ENCODE results near the gene PLN. TPM values are rescaled to one million over a fixed set of nuclear protein-coding genes. Genes with fewer than 3 reads are reported as not detected.

The PLN gene
- polyA plus RNA-seq, 1 of the 3 experiments (the other 2 are of a cell fraction) = not detected

- H3K4me2 ChIP-seq = no peak overlapping the region
- no peaks in the 10 kb centered on the region for H3K9me3 ChIP-seq
- no peaks in the 10 kb centered on the region for H3K36me3 ChIP-seq (replicated peaks in 1 of 2; ENCODE audit: control insufficient read depth in 1 of 2, insufficient read depth in 2 of 2, low read length in 1 of 2)
- no peak overlapping the region for H3K4me3 ChIP-seq (ENCODE audit: low read depth in 2 of 2, low read length in 1 of 2)
- CTCF ChIA-PET = interaction anchor here (0.9 kb wide), 1 partner anchor 35 kb away, joined by 3 read pairs; no protein-coding TSS in a partner anchor
- no peaks in the 10 kb centered on the region for H3K27me3 ChIP-seq (ENCODE audit: insufficient read depth)
- H3F3A ChIP-seq (replicated peaks; ENCODE audit: insufficient read depth) = no peaks in the 10 kb centered on the region
- POLR2A ChIA-PET = no interaction called here
- H3K9me2 ChIP-seq = no peaks in the 10 kb centered on the region
- DNase-seq = no peak
- no peaks in the 10 kb centered on the region; a peak in 1 of 4 replicates for H3K4me1 ChIP-seq (ENCODE audit: control insufficient read depth in 1 of 2, insufficient read depth in 2 of 2, low read depth in 1 of 2, low read length in 1 of 2)
- no peak overlapping the region for H2AFZ ChIP-seq (ENCODE audit: low read depth)
- WGBS (ENCODE audit: low lambda C conversion rate) = 92% methylated on average over 5 of the region's 5 CpGs
- no peak overlapping the region for H3K27ac ChIP-seq (ENCODE audit: low read depth in 2 of 2, low read length in 1 of 2)
- no peaks in the 10 kb centered on the region for H4K20me1 ChIP-seq (ENCODE audit: insufficient read depth)
- TF ChIP-seq MEF2A (IDR thresholded peaks at IDR 0.05; ENCODE audit: borderline replicate concordance, low read depth) (no peak), RXRA (IDR thresholded peaks at IDR 0.05; ENCODE audit: borderline replicate concordance, low read depth) (no peak), REST (IDR thresholded peaks at IDR 0.05; ENCODE audit: low read depth, low read length) (no peak), USF1 (IDR thresholded peaks at IDR 0.05; ENCODE audit: borderline replicate concordance, low read depth) (no peak), ZBTB33 (IDR thresholded peaks at IDR 0.05; ENCODE audit: borderline replicate concordance, low read depth) (no peak), FOXJ3 (CRISPR knock-in tag; IDR thresholded peaks at IDR 0.05) (no peak), FOXM1 (IDR thresholded peaks at IDR 0.05; ENCODE audit: low read depth) (no peak), RFX5 (IDR thresholded peaks at IDR 0.05; ENCODE audit: low read length) (no peak), TAF1 (IDR thresholded peaks at IDR 0.05; ENCODE audit: borderline replicate concordance, low read depth, low read length) (no peak), EZH2phosphoT487 (IDR thresholded peaks at IDR 0.05; ENCODE audit: borderline replicate concordance, low read depth) (no peak), PBX3 (IDR thresholded peaks at IDR 0.05) (no peak), YY1 (IDR thresholded peaks at IDR 0.05; ENCODE audit: low read depth) (no peak)
- H3K79me2 ChIP-seq (ENCODE audit: insufficient read depth) = peaks cover 3% of the 10 kb centered on the region
- H3K9ac ChIP-seq = no peak overlapping the region
Observed at GRCh38 chr6:118586746-118587485, 38.8 kb downstream of the PLN start.

All from SK-N-SH (cell line).